Measurements from ENCODE around the gene RAB7B. TPM values are rescaled to one million over a fixed set of nuclear protein-coding genes. Genes with fewer than 3 reads are reported as not detected.

RAB7B gene
- total and polyA plus RNA-seq, 2 experiments from 2014 or later: 7.1 to 7.6 TPM

DNA sequence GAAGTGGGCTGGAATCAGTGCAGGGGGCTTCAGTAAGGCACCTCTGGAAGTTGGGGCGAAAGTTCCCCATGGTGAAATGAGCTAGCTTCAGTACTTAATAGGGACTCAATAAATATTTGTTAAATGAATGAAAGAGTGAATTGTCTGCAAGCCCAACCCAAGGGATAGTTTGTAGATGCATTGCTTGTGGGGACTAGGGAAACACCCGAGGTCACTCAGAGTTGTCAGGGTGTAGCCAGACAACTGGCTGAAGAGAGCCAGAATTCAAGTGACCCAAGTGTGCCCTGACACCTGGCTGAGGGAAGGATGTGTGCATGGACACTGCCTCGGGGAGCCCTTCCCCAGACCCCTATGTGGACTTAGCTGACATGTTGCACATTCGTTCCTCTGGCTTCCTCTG, 58.7 kb downstream of the RAB7B start:
- Histone ChIP-seq H3K36me3 (ENCODE audit: low read depth) (no peaks in the 10 kb centered on the region), H3K4me2 (ENCODE audit: unreplicated experiment) (no peak overlapping the region), H3K4me1 (ENCODE audit: insufficient read depth) (no peaks in the 10 kb centered on the region), H3F3A (ENCODE audit: insufficient read depth) (peaks cover under 1% of the 10 kb centered on the region; the same call in 1 of the 2 replicates), H3K4me3 (no peak overlapping the region), H2AFZ (no peak overlapping the region), H3K27ac (no peak overlapping the region), H3K9ac (no peak overlapping the region), H3K9me3 (ENCODE audit: low read depth) (no peaks in the 10 kb centered on the region), H3K9me2 (ENCODE audit: insufficient read depth) (no peaks in the 10 kb centered on the region), H4K20me1 (ENCODE audit: insufficient read depth) (no peaks in the 10 kb centered on the region), H3K79me2 (ENCODE audit: insufficient read depth) (no peaks in the 10 kb centered on the region), H3K27me3 (replicated peaks; ENCODE audit: insufficient read depth) (peaks cover 22% of the 10 kb centered on the region)
- DNase-seq: no peak
- 59 to 62% methylated on average over 4 of the region's 4 CpGs for WGBS, 2 experiments (ENCODE audit: low coverage in 1 of 2, low lambda C conversion rate in 2 of 2, missing lambda C conversion rate in 2 of 2)
- TF ChIP-seq EZH2phosphoT487 (IDR thresholded peaks at IDR 0.05; ENCODE audit: insufficient read depth, low read depth) (no peak), EZH2 (IDR thresholded peaks at IDR 0.05; ENCODE audit: insufficient read depth, poor library complexity, severe bottlenecking) (no peak)
- in situ Hi-C loops (cut with MboI): no loop called here

DNA sequence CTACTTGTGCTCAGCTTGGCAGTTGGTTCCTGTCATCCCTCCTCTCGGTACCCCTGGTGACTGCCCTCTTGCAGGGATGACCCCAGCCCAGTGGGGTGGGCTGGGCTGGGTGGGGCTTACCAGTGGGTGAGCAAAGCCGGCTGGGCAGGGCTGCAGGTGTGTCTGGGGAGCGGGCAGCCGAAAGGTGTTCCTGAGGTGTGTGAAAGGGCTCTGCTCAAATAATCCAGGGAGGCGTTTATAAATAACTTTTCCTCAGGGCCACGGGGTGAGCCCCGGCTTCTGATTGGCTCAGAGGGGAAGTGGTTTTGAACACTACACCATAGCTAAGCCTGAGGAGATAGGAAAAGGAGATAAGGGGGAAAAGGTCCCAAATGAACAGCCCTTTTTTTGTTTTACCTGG, 60.0 kb downstream of the RAB7B start, which contains the start of gene SLC26A9:
Gene SLC26A9 (minus strand): TSS at position 212 of the 400 bp plus-strand sequence. CDS start 7,636 bp downstream, outside the sequence.
- H3K9ac ChIP-seq: no peak within 1 kb of the TSS
- no peaks in the 10 kb centered on the region for H3K9me3 ChIP-seq (ENCODE audit: low read depth)
- H3K4me1 ChIP-seq (ENCODE audit: insufficient read depth): no peaks in the 10 kb centered on the region
- H2AFZ ChIP-seq: no peak within 1 kb of the TSS
- no peaks in the 10 kb centered on the region for H3F3A ChIP-seq (ENCODE audit: insufficient read depth)
- H3K36me3 ChIP-seq (ENCODE audit: low read depth): no peaks in the 10 kb centered on the region
- H3K4me3 ChIP-seq: no peak within 1 kb of the TSS
- no peaks in the 10 kb centered on the region for H3K79me2 ChIP-seq (ENCODE audit: insufficient read depth)
- no peak for TF ChIP-seq EZH2phosphoT487 (IDR thresholded peaks at IDR 0.05; ENCODE audit: insufficient read depth, low read depth)
- no peak within 1 kb of the TSS for H3K4me2 ChIP-seq (ENCODE audit: unreplicated experiment)
- peaks cover 22% of the 10 kb centered on the region for H3K27me3 ChIP-seq (replicated peaks; ENCODE audit: insufficient read depth)
- 47 to 54% methylated on average over 4 to 7 of the region's 7 CpGs for WGBS, 2 experiments (ENCODE audit: low coverage in 1 of 2, low lambda C conversion rate in 2 of 2, missing lambda C conversion rate in 2 of 2)
- DNase-seq: no peak
- H3K27ac ChIP-seq: no peak within 1 kb of the TSS
- H4K20me1 ChIP-seq (ENCODE audit: insufficient read depth): no peaks in the 10 kb centered on the region
- in situ Hi-C loops (cut with MboI): no loop called here
- H3K9me2 ChIP-seq (ENCODE audit: insufficient read depth): no peaks in the 10 kb centered on the region

DNA sequence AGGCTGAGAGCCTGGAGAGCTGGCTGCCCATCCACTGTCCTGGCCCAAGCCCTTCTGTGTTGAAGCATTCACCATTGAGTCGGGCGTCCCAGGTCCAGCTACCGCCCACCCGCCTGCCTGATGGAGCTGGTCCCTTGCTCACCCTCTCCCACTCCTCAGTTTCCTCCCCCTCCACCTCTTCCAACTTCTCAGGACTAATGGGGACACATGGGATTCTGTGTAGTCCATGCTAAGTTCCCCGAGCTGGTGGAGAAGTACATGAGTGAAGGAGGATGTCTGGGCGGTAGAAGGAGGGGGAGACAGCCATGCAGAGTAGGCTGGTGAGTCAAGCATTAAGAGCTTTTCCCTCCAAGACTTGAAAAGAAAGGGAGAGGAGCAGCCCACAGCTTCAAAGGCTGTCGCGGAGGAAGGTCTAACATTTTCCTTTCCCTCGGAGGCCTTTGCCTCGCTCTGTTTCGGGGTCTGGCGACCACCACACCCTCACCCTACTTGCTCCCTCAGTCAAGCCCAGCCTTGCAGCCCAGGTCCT, 60.5 kb downstream of the RAB7B start:
- no peak overlapping the region for H3K4me2 ChIP-seq (ENCODE audit: unreplicated experiment)
- no peaks in the 10 kb centered on the region for H3F3A ChIP-seq (ENCODE audit: insufficient read depth)
- in situ Hi-C loops (cut with MboI): no loop called here
- H3K9ac ChIP-seq: no peak overlapping the region
- no peaks in the 10 kb centered on the region for H3K36me3 ChIP-seq (ENCODE audit: low read depth)
- TF ChIP-seq EZH2phosphoT487 (IDR thresholded peaks at IDR 0.05; ENCODE audit: insufficient read depth, low read depth) (no peak), EZH2 (IDR thresholded peaks at IDR 0.05; ENCODE audit: insufficient read depth, poor library complexity, severe bottlenecking) (no peak)
- no peak overlapping the region for H3K27ac ChIP-seq
- H3K9me2 ChIP-seq (ENCODE audit: insufficient read depth): no peaks in the 10 kb centered on the region
- H4K20me1 ChIP-seq (ENCODE audit: insufficient read depth): no peaks in the 10 kb centered on the region
- H3K4me3 ChIP-seq: no peak overlapping the region
- 87 to 88% methylated on average over 12 of the region's 12 CpGs for WGBS, 2 experiments (ENCODE audit: low coverage in 1 of 2, low lambda C conversion rate in 2 of 2, missing lambda C conversion rate in 2 of 2)
- 0 out of 2 replicates have a peak, but pooled peaks cover under 1% of the 10 kb centered on the region for H3K4me1 ChIP-seq (ENCODE audit: insufficient read depth)
- no peak for DNase-seq
- no peak overlapping the region for H2AFZ ChIP-seq
- H3K9me3 ChIP-seq (ENCODE audit: low read depth): no peaks in the 10 kb centered on the region
- no peaks in the 10 kb centered on the region for H3K79me2 ChIP-seq (ENCODE audit: insufficient read depth)
- H3K27me3 ChIP-seq (replicated peaks; ENCODE audit: insufficient read depth): peaks cover 22% of the 10 kb centered on the region

DNA sequence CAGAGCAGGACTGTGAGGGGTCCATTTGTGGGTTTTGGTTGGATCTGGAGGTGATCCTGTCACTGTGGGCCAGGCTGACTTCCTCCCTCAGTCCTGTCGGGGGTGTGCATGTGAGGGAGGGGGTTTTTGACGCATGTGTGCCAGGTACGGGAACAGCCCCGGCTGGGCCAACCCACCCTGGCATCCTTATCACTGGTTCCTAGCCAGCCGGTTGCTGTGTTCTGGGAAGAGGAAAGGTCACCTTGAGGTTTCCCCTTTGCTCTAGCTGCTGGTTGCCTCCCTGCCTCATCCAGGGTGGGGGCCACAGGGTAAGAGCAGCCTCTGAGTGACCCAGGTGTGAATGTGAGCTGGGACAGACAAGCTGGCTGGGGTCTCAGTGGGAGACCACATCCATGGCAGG, 62.5 kb downstream of the RAB7B start:
- Histone ChIP-seq H3K79me2 (ENCODE audit: insufficient read depth) (no peaks in the 10 kb centered on the region), H3K36me3 (ENCODE audit: low read depth) (no peaks in the 10 kb centered on the region), H4K20me1 (ENCODE audit: insufficient read depth) (no peaks in the 10 kb centered on the region), H3F3A (ENCODE audit: insufficient read depth) (no peaks in the 10 kb centered on the region), H3K4me3 (no peak overlapping the region), H3K4me2 (ENCODE audit: unreplicated experiment) (no peak overlapping the region), H3K4me1 (ENCODE audit: insufficient read depth) (peaks cover 15% of the 10 kb centered on the region), H3K9me2 (ENCODE audit: insufficient read depth) (no peaks in the 10 kb centered on the region), H3K9ac (no peak overlapping the region), H3K9me3 (ENCODE audit: low read depth) (no peaks in the 10 kb centered on the region), H2AFZ (no peak overlapping the region), H3K27me3 (replicated peaks; ENCODE audit: insufficient read depth) (peaks cover 14% of the 10 kb centered on the region), H3K27ac (no peak overlapping the region)
- TF ChIP-seq EZH2 (IDR thresholded peaks at IDR 0.05; ENCODE audit: insufficient read depth, poor library complexity, severe bottlenecking) (no peak), EZH2phosphoT487 (IDR thresholded peaks at IDR 0.05; ENCODE audit: insufficient read depth, low read depth) (no peak)
- in situ Hi-C loops (cut with MboI): no loop called here
- DNase-seq: no peak
- 85% methylated on average over 5 of the region's 5 CpGs for WGBS, 2 experiments (ENCODE audit: low coverage in 1 of 2, low lambda C conversion rate in 2 of 2, missing lambda C conversion rate in 2 of 2)

Data from GM23248 (cell line).